Panc1 (cell line): Measurements from ENCODE around the gene PCNT. TPM values are rescaled to one million over a fixed set of nuclear protein-coding genes. Genes with fewer than 3 reads are reported as not detected.

Experiments used
- ATAC-seq: fragments of 200-7000 bp; cut with Tn5 transposase; 2 replicates; pipeline ENCODE4 v1.9.1; 2020; ENCODE audit warnings: mild to moderate bottlenecking, moderate library complexity
- BruUV-seq: library from RNA; stranded (reverse); fragments of 400-500 nt; replicated peaks from 2 replicates; lab custom pipeline; 2021; lab: Mats Ljungman, UMichigan
- CTCF ChIA-PET: fragments of 300-600 bp; sonication (Branson Sonifier 250); formaldehyde crosslinking; loops from one replicate; lab custom pipeline; 2022; ENCODE audit warnings: antibody characterized with exemption; lab: Charles Lee
- POLR2A ChIA-PET: fragments of 300-600 bp; sonication (Branson Sonifier 250); formaldehyde crosslinking; loops from one replicate; lab custom pipeline; 2022; ENCODE audit warnings: antibody characterized with exemption; lab: Charles Lee
- DNase-seq: peaks from one replicate; pipeline ENCODE4 v3.0.0-alpha.2; 2010; ENCODE audit warnings: low read depth, low spot score
- H3K27ac ChIP-seq: 2 replicates; pipeline ENCODE4 v1.5.1; 2011; ENCODE audit warnings: mild to moderate bottlenecking, low read length, inconsistent platforms
- H3K27me3 ChIP-seq: fragments of 200-500 bp; sonication (Bioruptor generic); 2 replicates; pipeline ENCODE4 v1.6.0; 2014; ENCODE audit warnings: low read length, inconsistent platforms; ENCODE audit not compliant: control insufficient read depth, insufficient read depth
- H3K36me3 ChIP-seq: fragments of 200-500 bp; sonication (Bioruptor generic); 2 replicates; pipeline ENCODE4 v1.5.1; 2014; ENCODE audit warnings: inconsistent platforms, mild to moderate bottlenecking, low read length, moderate library complexity; ENCODE audit not compliant: control insufficient read depth, insufficient read depth
- H3K4me1 ChIP-seq: 2 replicates; pipeline ENCODE4 v1.5.1; 2011; ENCODE audit warnings: inconsistent platforms, mild to moderate bottlenecking, low read length, moderate library complexity; ENCODE audit not compliant: control insufficient read depth, insufficient read depth
- H3K4me3 ChIP-seq, 2 experiments: 2 replicates each; pipeline ENCODE4 v1.5.1; 2011 to 2012; ENCODE audit warnings: low read depth in 2 of 2, low read length in 2 of 2, mild to moderate bottlenecking in 2 of 2, inconsistent platforms in 1 of 2, moderate library complexity in 1 of 2
- H3K9me3 ChIP-seq: fragments of 200-500 bp; sonication (Bioruptor generic); 2 replicates; pipeline ENCODE4 v1.5.1; 2014; ENCODE audit warnings: low read depth, mild to moderate bottlenecking, inconsistent platforms, low read length, moderate library complexity; ENCODE audit not compliant: control insufficient read depth, insufficient read depth
- POLR2AphosphoS5 ChIP-seq: IDR thresholded peaks from 2 replicates; pipeline ENCODE4 v1.6.1; 2012; ENCODE audit warnings: mild to moderate bottlenecking, low read depth, low read length, moderate library complexity
- SIN3A ChIP-seq: IDR thresholded peaks from 2 replicates; pipeline ENCODE4 v1.6.1; 2012; ENCODE audit warnings: low read depth, mild to moderate bottlenecking, low read length, moderate library complexity, borderline replicate concordance; ENCODE audit not compliant: insufficient read depth
- TCF7L2 ChIP-seq: IDR thresholded peaks from 2 replicates; pipeline ENCODE4 v1.6.1; 2011; ENCODE audit warnings: mild to moderate bottlenecking, low read depth, low read length, inconsistent platforms
- in situ Hi-C: cut with HindIII; loops from 2 replicates; pipeline ENCODE4 v1.10.0; 2016; ENCODE audit warnings: low sequenced_read_pairs, low pct_unique_long_range_greater_than_20kb
- intact Hi-C: fragments of 100-400 bp; cut with micrococcal nuclease; formaldehyde crosslinking; loops from one replicate; pipeline ENCODE4 v1.10.0; 2022; ENCODE audit not compliant: unreplicated experiment
- total RNA-seq: library from RNA; stranded (reverse); gene quantifications from one replicate; pipeline ENCODE4 v1.2.1, GENCODE V29; 2021; ENCODE audit not compliant: unreplicated experiment
- TF ChIP-seq, protein P1 (sequence below), 2 experiments: IDR thresholded peaks; 2 replicates each; pipeline ENCODE4 v1.6.1; 2011 to 2012; ENCODE audit warnings: low read depth in 2 of 2, control low read depth in 1 of 2, low read length in 1 of 2, mild to moderate bottlenecking in 1 of 2, moderate library complexity in 1 of 2; ENCODE audit not compliant: insufficient read depth in 1 of 2
- TF ChIP-seq, protein P2 (sequence below): fragments of 450-650 bp; IDR thresholded peaks from 2 replicates; pipeline ENCODE4 v1.5.1; 2017; ENCODE audit warnings: mild to moderate bottlenecking

PCNT gene
- total RNA-seq, 1 experiment from 2014 or later = 44.3 TPM

DNA sequence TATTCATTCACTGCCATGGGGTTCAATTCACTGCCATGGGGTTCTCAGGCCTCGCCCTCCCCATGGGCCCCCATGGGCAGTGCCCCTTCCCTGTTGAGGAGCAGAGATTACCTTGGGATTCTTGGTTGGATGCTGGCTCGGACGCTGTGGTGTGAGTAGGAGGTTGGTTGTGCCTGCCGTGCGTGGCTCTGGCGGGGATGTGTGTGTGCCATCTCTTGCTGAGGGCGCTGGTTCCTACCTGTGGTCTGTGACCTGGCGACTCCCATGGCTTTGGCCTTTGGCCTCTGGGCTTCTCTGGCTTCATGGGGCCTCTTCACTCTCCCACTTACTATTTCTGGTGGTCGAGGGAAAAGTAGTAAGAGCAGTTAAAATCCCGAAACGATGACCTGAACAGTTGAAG lies 42.1 kb downstream of the PCNT start:
- POLR2A ChIA-PET = no interaction called here
- no peak overlapping the region for H3K27ac ChIP-seq
- BruUV-seq = no TSS peak
- peaks cover 6% of the 10 kb centered on the region; the same call in 1 of the 2 replicates for H3K36me3 ChIP-seq
- H3K4me1 ChIP-seq = no peaks in the 10 kb centered on the region
- ATAC-seq = no peak
- TF ChIP-seq, protein P1, sequence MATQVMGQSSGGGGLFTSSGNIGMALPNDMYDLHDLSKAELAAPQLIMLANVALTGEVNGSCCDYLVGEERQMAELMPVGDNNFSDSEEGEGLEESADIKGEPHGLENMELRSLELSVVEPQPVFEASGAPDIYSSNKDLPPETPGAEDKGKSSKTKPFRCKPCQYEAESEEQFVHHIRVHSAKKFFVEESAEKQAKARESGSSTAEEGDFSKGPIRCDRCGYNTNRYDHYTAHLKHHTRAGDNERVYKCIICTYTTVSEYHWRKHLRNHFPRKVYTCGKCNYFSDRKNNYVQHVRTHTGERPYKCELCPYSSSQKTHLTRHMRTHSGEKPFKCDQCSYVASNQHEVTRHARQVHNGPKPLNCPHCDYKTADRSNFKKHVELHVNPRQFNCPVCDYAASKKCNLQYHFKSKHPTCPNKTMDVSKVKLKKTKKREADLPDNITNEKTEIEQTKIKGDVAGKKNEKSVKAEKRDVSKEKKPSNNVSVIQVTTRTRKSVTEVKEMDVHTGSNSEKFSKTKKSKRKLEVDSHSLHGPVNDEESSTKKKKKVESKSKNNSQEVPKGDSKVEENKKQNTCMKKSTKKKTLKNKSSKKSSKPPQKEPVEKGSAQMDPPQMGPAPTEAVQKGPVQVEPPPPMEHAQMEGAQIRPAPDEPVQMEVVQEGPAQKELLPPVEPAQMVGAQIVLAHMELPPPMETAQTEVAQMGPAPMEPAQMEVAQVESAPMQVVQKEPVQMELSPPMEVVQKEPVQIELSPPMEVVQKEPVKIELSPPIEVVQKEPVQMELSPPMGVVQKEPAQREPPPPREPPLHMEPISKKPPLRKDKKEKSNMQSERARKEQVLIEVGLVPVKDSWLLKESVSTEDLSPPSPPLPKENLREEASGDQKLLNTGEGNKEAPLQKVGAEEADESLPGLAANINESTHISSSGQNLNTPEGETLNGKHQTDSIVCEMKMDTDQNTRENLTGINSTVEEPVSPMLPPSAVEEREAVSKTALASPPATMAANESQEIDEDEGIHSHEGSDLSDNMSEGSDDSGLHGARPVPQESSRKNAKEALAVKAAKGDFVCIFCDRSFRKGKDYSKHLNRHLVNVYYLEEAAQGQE (IDR thresholded peaks at IDR 0.05; ENCODE audit: insufficient read depth in 1 of 2, low read depth in 2 of 2, low read length in 1 of 2) = no peak
- no peak for TF ChIP-seq POLR2AphosphoS5
- TF ChIP-seq SIN3A = no peak
- no peak for TF ChIP-seq TCF7L2
- TF ChIP-seq, protein P2, sequence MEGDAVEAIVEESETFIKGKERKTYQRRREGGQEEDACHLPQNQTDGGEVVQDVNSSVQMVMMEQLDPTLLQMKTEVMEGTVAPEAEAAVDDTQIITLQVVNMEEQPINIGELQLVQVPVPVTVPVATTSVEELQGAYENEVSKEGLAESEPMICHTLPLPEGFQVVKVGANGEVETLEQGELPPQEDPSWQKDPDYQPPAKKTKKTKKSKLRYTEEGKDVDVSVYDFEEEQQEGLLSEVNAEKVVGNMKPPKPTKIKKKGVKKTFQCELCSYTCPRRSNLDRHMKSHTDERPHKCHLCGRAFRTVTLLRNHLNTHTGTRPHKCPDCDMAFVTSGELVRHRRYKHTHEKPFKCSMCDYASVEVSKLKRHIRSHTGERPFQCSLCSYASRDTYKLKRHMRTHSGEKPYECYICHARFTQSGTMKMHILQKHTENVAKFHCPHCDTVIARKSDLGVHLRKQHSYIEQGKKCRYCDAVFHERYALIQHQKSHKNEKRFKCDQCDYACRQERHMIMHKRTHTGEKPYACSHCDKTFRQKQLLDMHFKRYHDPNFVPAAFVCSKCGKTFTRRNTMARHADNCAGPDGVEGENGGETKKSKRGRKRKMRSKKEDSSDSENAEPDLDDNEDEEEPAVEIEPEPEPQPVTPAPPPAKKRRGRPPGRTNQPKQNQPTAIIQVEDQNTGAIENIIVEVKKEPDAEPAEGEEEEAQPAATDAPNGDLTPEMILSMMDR = no peak
- no peaks in the 10 kb centered on the region for H3K9me3 ChIP-seq
- CTCF ChIA-PET = no interaction called here
- no peak for DNase-seq
- in situ Hi-C loops = no loop called here
- H3K27me3 ChIP-seq = no peaks in the 10 kb centered on the region
- H3K4me3 ChIP-seq = no peak overlapping the region
- intact Hi-C loops = no loop called here

DNA sequence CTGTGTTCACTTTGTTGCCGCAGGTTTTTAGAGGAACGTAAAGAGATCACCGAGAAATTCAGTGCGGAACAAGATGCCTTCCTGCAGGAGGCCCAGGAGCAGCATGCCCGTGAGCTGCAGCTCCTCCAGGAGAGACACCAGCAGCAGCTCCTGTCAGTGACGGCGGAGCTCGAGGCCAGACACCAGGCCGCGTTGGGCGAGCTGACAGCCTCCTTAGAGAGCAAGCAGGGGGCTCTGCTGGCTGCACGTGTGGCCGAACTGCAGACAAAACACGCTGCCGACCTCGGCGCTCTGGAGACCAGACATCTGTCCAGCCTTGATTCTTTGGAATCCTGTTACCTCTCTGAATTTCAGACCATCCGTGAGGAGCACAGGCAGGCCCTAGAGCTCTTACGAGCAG lies 42.6 kb downstream of the PCNT start:
- TF ChIP-seq TCF7L2 (no peak), SIN3A (no peak), POLR2AphosphoS5 (no peak)
- TF ChIP-seq, protein P1 (IDR thresholded peaks at IDR 0.05; ENCODE audit: insufficient read depth in 1 of 2, low read depth in 2 of 2, low read length in 1 of 2) = no peak
- TF ChIP-seq, protein P2 = no peak
- peaks cover 1% of the 10 kb centered on the region; the same call in 1 of the 2 replicates for H3K36me3 ChIP-seq
- no peak for DNase-seq
- BruUV-seq = no TSS peak
- intact Hi-C loops = no loop called here
- no peak overlapping the region for H3K4me3 ChIP-seq
- no peaks in the 10 kb centered on the region for H3K27me3 ChIP-seq
- no peak overlapping the region for H3K27ac ChIP-seq
- no peaks in the 10 kb centered on the region for H3K4me1 ChIP-seq
- ChIA-PET POLR2A (no interaction called here), CTCF (interaction anchor here (0.7 kb wide), 1 partner anchor 75 kb away, joined by 4 read pairs; no protein-coding TSS in a partner anchor)
- no peaks in the 10 kb centered on the region for H3K9me3 ChIP-seq
- in situ Hi-C loops = no loop called here
- no peak for ATAC-seq
